ENCODE data around the gene FTCD. TPM values are rescaled to one million over a fixed set of nuclear protein-coding genes. Genes with fewer than 3 reads are reported as not detected.

The FTCD gene
- total and polyA plus RNA-seq, 2 of the 8 experiments (the other 6 are each of a cell fraction or from before 2014, with no cell fraction given) = 3.3 to 4.9 TPM

DNA sequence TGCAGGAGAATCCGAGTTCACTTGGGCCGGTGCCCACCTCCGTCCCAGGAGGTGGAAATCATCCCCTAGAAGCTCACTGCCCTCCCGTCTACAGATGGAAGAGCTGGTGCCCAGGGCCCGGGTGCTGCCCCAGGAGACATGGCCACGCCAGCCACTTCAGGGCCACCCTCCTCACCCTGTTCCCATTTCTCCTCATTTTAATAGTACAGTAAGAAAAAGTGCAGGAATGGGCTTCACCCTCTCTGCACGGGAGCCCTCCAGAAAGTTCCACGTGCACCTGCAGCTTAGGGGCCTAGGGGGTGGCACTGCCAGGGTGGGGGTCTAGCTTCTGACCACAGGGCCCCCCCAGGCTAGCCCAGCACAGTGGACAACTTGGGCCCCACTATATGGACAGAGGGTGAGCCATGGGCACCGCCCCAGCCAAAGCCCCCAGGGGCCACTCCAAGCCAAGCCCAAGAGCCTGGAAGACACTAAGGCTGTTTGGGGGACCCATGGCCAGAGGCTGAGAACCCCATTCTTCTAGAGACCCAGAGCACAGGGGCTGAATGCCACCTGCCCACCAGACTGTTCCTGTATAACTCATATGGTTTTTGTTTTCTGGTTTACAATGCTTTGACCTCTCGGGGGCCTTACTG, 3.4 kb upstream of the FTCD start:
- Histone ChIP-seq H3K79me2 (ENCODE audit: control insufficient read depth in 1 of 2, insufficient read depth in 2 of 2, low read length in 2 of 2) (no peaks in the 10 kb centered on the region), H3K4me1 (replicated peaks in 1 of 4; ENCODE audit: control insufficient read depth in 3 of 4, insufficient read depth in 4 of 4, low read length in 3 of 4) (peaks cover 0 to 5% (median 1%) of the 10 kb centered on the region in 4 experiments; a peak in 3 of 7 replicates)
- CTCF ChIA-PET (ENCODE audit: partially characterized antibody) = interaction anchor here (0.6 to 1.8 kb wide), 8 partner anchors 10 to 266 kb away, joined by 3 to 7 read pairs (median 4); no protein-coding TSS in a partner anchor
- no peak for TF ChIP-seq TCF12 (IDR thresholded peaks at IDR 0.05; ENCODE audit: low read depth, low read length)

More for the DNA sequence above, 3.4 kb upstream of the FTCD start:
- Histone ChIP-seq H4K8ac (ENCODE audit: extremely low read depth, insufficient read depth, low read length) (no peak overlapping the region; the same call in 1 of the 2 replicates), H3K27me3 (replicated peaks in 1 of 4; ENCODE audit: control insufficient read depth in 3 of 4, extremely low read depth in 1 of 4, insufficient read depth in 3 of 4, low read length in 3 of 4) (no peaks in the 10 kb centered on the region; a peak in 1 of 7 replicates), H2BK20ac (ENCODE audit: low read length) (no peak overlapping the region), H3K14ac (ENCODE audit: insufficient read length) (no peak overlapping the region), H3K56ac (replicated peaks; ENCODE audit: insufficient read length, low read depth, low read length) (no peak overlapping the region), H3K4me3 (ENCODE audit: extremely low read depth in 1 of 4, insufficient read depth in 2 of 4, low read depth in 3 of 4, low read length in 4 of 4) (no peak overlapping the region), H3K4ac (replicated peaks; ENCODE audit: insufficient read length, low read depth, low read length) (no peak overlapping the region), H4K91ac (replicated peaks; ENCODE audit: insufficient read length, low read length) (no peak overlapping the region), H2AK5ac (ENCODE audit: low read depth, low read length) (no peak overlapping the region), H2BK120ac (replicated peaks; ENCODE audit: low read depth, low read length) (no peak overlapping the region), H3K36me3 (ENCODE audit: control insufficient read depth in 2 of 4, insufficient read depth in 4 of 4, low read length in 3 of 4) (peaks cover 0 to 19% (median 9%) of the 10 kb centered on the region in 4 experiments; a peak in 5 of 8 replicates), H2AFZ (ENCODE audit: low read length) (no peak overlapping the region), H3K23ac (ENCODE audit: insufficient read length) (no peak overlapping the region), H3K9me3 (ENCODE audit: insufficient read depth in 2 of 2, low read depth in 1 of 2, low read length in 1 of 2) (peaks cover 4 to 26% of the 10 kb centered on the region in 2 experiments; a peak in 2 of 4 replicates), H2BK15ac (ENCODE audit: low read length) (no peak overlapping the region), H3K23me2 (ENCODE audit: low read depth, low read length) (no peaks in the 10 kb centered on the region), H2BK5ac (ENCODE audit: low read depth, low read length) (no peak overlapping the region), H4K5ac (ENCODE audit: insufficient read length, low read depth, low read length) (no peak overlapping the region), H4K20me1 (replicated peaks in 1 of 2; ENCODE audit: control insufficient read depth in 1 of 2, insufficient read depth in 2 of 2, low read length in 2 of 2) (peaks cover 0 to 4% of the 10 kb centered on the region in 2 experiments), H3K9ac (replicated peaks in 1 of 4; ENCODE audit: extremely low read depth in 1 of 4, low read depth in 3 of 4, low read length in 3 of 4) (no peak overlapping the region), H3K27ac (ENCODE audit: low read depth, low read length) (no peak overlapping the region), H3K79me1 (ENCODE audit: low read depth, low read length) (no peaks in the 10 kb centered on the region; the same call in 1 of the 2 replicates), H2BK12ac (ENCODE audit: low read depth, low read length) (no peak overlapping the region), H3K18ac (ENCODE audit: extremely low read depth, low read length) (no peak overlapping the region), H3K4me2 (ENCODE audit: insufficient read depth in 1 of 2, low read depth in 2 of 2, low read length in 2 of 2) (no peak overlapping the region)
- POLR2A ChIA-PET (ENCODE audit: partially characterized antibody) = interaction anchor here (0.9 kb wide), 1 partner anchor 16 kb away, joined by 3 read pairs; no protein-coding TSS in a partner anchor
- FAIRE-seq = no peak
- WGBS, 2 experiments (ENCODE audit: extremely low coverage in 1 of 2, insufficient coverage in 1 of 2, insufficient read length in 1 of 2, insufficient replicate concordance in 2 of 2, low coverage in 1 of 2, low lambda C conversion rate in 2 of 2, missing lambda C conversion rate in 1 of 2) = 93% methylated on average over 10 of the region's 10 CpGs; no CpG with 5 or more reads in 1 of the 2 experiments
- DNase-seq (ENCODE audit: low read depth in 1 of 2, low spot score in 2 of 2) = no peak

All from H1 (cell line).